Activated naive CD8-positive, alpha-beta T cell treated with anti-CD3 and anti-CD28 coated beads, Interleukin-2, amount 10 ng/mL, durations not matched to agents 7 days and 5 days (primary cell): ENCODE measurements around the gene SPDEF. TPM values are rescaled to one million over a fixed set of nuclear protein-coding genes. Genes with fewer than 3 reads are reported as not detected.

ENCODE experiments used
- ATAC-seq: fragments of 150-1000 bp; cut with Tn5 transposase; one replicate; pipeline ENCODE4 v1.10.0; 2021; ENCODE audit warnings: low read depth, moderate library complexity
- POLR2A ChIA-PET: fragments of 350-600 bp; sonication (Branson Sonifier 250); formaldehyde crosslinking; loops from one replicate; lab custom pipeline; 2021; ENCODE audit warnings: antibody characterized with exemption; lab: Charles Lee
- DNase-seq: peaks from one replicate; pipeline ENCODE4 v3.0.0; 2021
- H3K27ac Mint-ChIP-seq: one replicate; pipeline ENCODE4 v1.8.0; 2022; ENCODE audit warnings: mild to moderate bottlenecking, mixed read lengths
- H3K27me3 Mint-ChIP-seq: one replicate; pipeline ENCODE4 v1.8.0; 2022; ENCODE audit warnings: mild to moderate bottlenecking, moderate library complexity, mixed read lengths
- H3K36me3 Mint-ChIP-seq: one replicate; pipeline ENCODE4 v1.8.0; 2021; ENCODE audit warnings: mild to moderate bottlenecking, mixed read lengths
- H3K4me1 Mint-ChIP-seq: one replicate; pipeline ENCODE4 v1.8.0; 2021; ENCODE audit warnings: mixed read lengths
- H3K4me3 Mint-ChIP-seq: one replicate; pipeline ENCODE4 v1.8.0; 2022; ENCODE audit warnings: mild to moderate bottlenecking, moderate library complexity, mixed read lengths
- H3K9me3 Mint-ChIP-seq: one replicate; pipeline ENCODE4 v1.8.0; 2021; ENCODE audit warnings: mixed read lengths
- total RNA-seq, 2 experiments: library from RNA; stranded (reverse); gene quantifications; one replicate each; pipeline ENCODE4 v1.2.3, GENCODE V29; 2021

Gene SPDEF
- total RNA-seq, 2 experiments from 2014 or later = not detected

- Mint-ChIP-seq H3K4me1 (peaks cover 8% of the 10 kb centered on the region), H3K9me3 (no peaks in the 10 kb centered on the region), H3K4me3 (no peak overlapping the region), H3K27ac (peak overlapping the region; percentile 22), H3K36me3 (no peaks in the 10 kb centered on the region), H3K27me3 (no peaks in the 10 kb centered on the region)
- no peak for DNase-seq
- no peak for ATAC-seq
- POLR2A ChIA-PET = no interaction called here
Measured at GRCh38 chr6:34576286-34576955, 20.3 kb upstream of the SPDEF start.

- DNase-seq (no peak), ATAC-seq (no peak)
- peaks cover 8% of the 10 kb centered on the region for H3K4me1 Mint-ChIP-seq
- H3K9me3 Mint-ChIP-seq = no peaks in the 10 kb centered on the region
- no peak overlapping the region for H3K27ac Mint-ChIP-seq
- POLR2A ChIA-PET = no interaction called here
- H3K27me3 Mint-ChIP-seq = no peaks in the 10 kb centered on the region
- no peak overlapping the region for H3K4me3 Mint-ChIP-seq
- H3K36me3 Mint-ChIP-seq = no peaks in the 10 kb centered on the region
Measured at GRCh38 chr6:34575326-34575725, 19.2 kb upstream of the SPDEF start.

GRCh38 chr6:34574647-34575293 is 18.6 kb upstream of the SPDEF start:
- ATAC-seq = no peak
- POLR2A ChIA-PET = no interaction called here
- H3K36me3 Mint-ChIP-seq = no peaks in the 10 kb centered on the region
- no peak overlapping the region for H3K4me3 Mint-ChIP-seq
- no peak overlapping the region for H3K27ac Mint-ChIP-seq
- DNase-seq = no peak
- H3K27me3 Mint-ChIP-seq = no peaks in the 10 kb centered on the region
- H3K9me3 Mint-ChIP-seq = no peaks in the 10 kb centered on the region
- H3K4me1 Mint-ChIP-seq = peaks cover 8% of the 10 kb centered on the region

GRCh38 chr6:34573567-34574183 is 17.5 kb upstream of the SPDEF start:
- Mint-ChIP-seq H3K4me1 (peaks cover 8% of the 10 kb centered on the region), H3K4me3 (no peak overlapping the region), H3K9me3 (no peaks in the 10 kb centered on the region), H3K27me3 (no peaks in the 10 kb centered on the region), H3K27ac (no peak overlapping the region), H3K36me3 (no peaks in the 10 kb centered on the region)
- ATAC-seq = no peak
- POLR2A ChIA-PET = no interaction called here
- DNase-seq = no peak

- H3K27ac Mint-ChIP-seq = no peak overlapping the region
- ATAC-seq = no peak
- POLR2A ChIA-PET = no interaction called here
- H3K36me3 Mint-ChIP-seq = no peaks in the 10 kb centered on the region
- H3K4me3 Mint-ChIP-seq = no peak overlapping the region
- DNase-seq = no peak
- peaks cover 8% of the 10 kb centered on the region for H3K4me1 Mint-ChIP-seq
- H3K27me3 Mint-ChIP-seq = no peaks in the 10 kb centered on the region
- no peaks in the 10 kb centered on the region for H3K9me3 Mint-ChIP-seq
Measured at GRCh38 chr6:34572585-34572984, 16.5 kb upstream of the SPDEF start.

GRCh38 chr6:34572021-34572420 is 15.9 kb upstream of the SPDEF start:
- Mint-ChIP-seq H3K4me3 (no peak overlapping the region), H3K36me3 (no peaks in the 10 kb centered on the region), H3K4me1 (peaks cover 8% of the 10 kb centered on the region), H3K9me3 (no peaks in the 10 kb centered on the region), H3K27ac (no peak overlapping the region), H3K27me3 (no peaks in the 10 kb centered on the region)
- POLR2A ChIA-PET = no interaction called here
- ATAC-seq = no peak
- DNase-seq = no peak

- DNase-seq (no peak), ATAC-seq (no peak)
- H3K4me1 Mint-ChIP-seq = peaks cover 5% of the 10 kb centered on the region
- POLR2A ChIA-PET = interaction anchor here (0.6 to 0.7 kb wide), 3 partner anchors 31 to 1775 kb away, joined by 3 read pairs; no protein-coding TSS in a partner anchor
- no peaks in the 10 kb centered on the region for H3K9me3 Mint-ChIP-seq
- H3K27me3 Mint-ChIP-seq = no peaks in the 10 kb centered on the region
- no peaks in the 10 kb centered on the region for H3K36me3 Mint-ChIP-seq
- H3K27ac Mint-ChIP-seq = no peak overlapping the region
- H3K4me3 Mint-ChIP-seq = no peak overlapping the region
Measured at GRCh38 chr6:34571388-34571787, 15.3 kb upstream of the SPDEF start.

- DNase-seq (no peak), ATAC-seq (no peak)
- H3K9me3 Mint-ChIP-seq = no peaks in the 10 kb centered on the region
- no peaks in the 10 kb centered on the region for H3K4me1 Mint-ChIP-seq
- H3K27ac Mint-ChIP-seq = no peak overlapping the region
- H3K27me3 Mint-ChIP-seq = no peaks in the 10 kb centered on the region
- H3K36me3 Mint-ChIP-seq = no peaks in the 10 kb centered on the region
- POLR2A ChIA-PET = interaction anchor here (0.6 kb wide), 2 partner anchors 63 to 795 kb away, joined by 3 read pairs; no protein-coding TSS in a partner anchor
- H3K4me3 Mint-ChIP-seq = no peak overlapping the region
Measured at GRCh38 chr6:34570066-34570833, 14.1 kb upstream of the SPDEF start.

- H3K4me3 Mint-ChIP-seq = no peak overlapping the region
- no peaks in the 10 kb centered on the region for H3K27me3 Mint-ChIP-seq
- no peaks in the 10 kb centered on the region for H3K9me3 Mint-ChIP-seq
- POLR2A ChIA-PET = no interaction called here
- DNase-seq (no peak), ATAC-seq (no peak)
- no peaks in the 10 kb centered on the region for H3K36me3 Mint-ChIP-seq
- H3K27ac Mint-ChIP-seq = no peak overlapping the region
- H3K4me1 Mint-ChIP-seq = no peaks in the 10 kb centered on the region
Measured at GRCh38 chr6:34569361-34569973, 13.3 kb upstream of the SPDEF start.

- no peaks in the 10 kb centered on the region for H3K36me3 Mint-ChIP-seq
- ATAC-seq = no peak
- no peak overlapping the region for H3K27ac Mint-ChIP-seq
- H3K27me3 Mint-ChIP-seq = no peaks in the 10 kb centered on the region
- no peak for DNase-seq
- no peaks in the 10 kb centered on the region for H3K4me1 Mint-ChIP-seq
- no peak overlapping the region for H3K4me3 Mint-ChIP-seq
- POLR2A ChIA-PET = interaction anchor here (0.6 kb wide), 1 partner anchor 74 kb away, joined by 3 read pairs; no protein-coding TSS in a partner anchor
- H3K9me3 Mint-ChIP-seq = no peaks in the 10 kb centered on the region
Measured at GRCh38 chr6:34568341-34569201, 12.4 kb upstream of the SPDEF start.

GRCh38 chr6:34566830-34567546 is 10.9 kb upstream of the SPDEF start:
- DNase-seq (no peak), ATAC-seq (no peak)
- no peaks in the 10 kb centered on the region for H3K9me3 Mint-ChIP-seq
- no peaks in the 10 kb centered on the region for H3K27me3 Mint-ChIP-seq
- H3K4me1 Mint-ChIP-seq = no peaks in the 10 kb centered on the region
- no peak overlapping the region for H3K4me3 Mint-ChIP-seq
- H3K27ac Mint-ChIP-seq = no peak overlapping the region
- H3K36me3 Mint-ChIP-seq = no peaks in the 10 kb centered on the region
- POLR2A ChIA-PET = no interaction called here

GRCh38 chr6:34565722-34566137 is 9.6 kb upstream of the SPDEF start:
- H3K4me3 Mint-ChIP-seq = no peak overlapping the region
- DNase-seq = no peak
- H3K4me1 Mint-ChIP-seq = no peaks in the 10 kb centered on the region
- H3K9me3 Mint-ChIP-seq = no peaks in the 10 kb centered on the region
- H3K27ac Mint-ChIP-seq = no peak overlapping the region
- no peak for ATAC-seq
- no peaks in the 10 kb centered on the region for H3K27me3 Mint-ChIP-seq
- POLR2A ChIA-PET = no interaction called here
- H3K36me3 Mint-ChIP-seq = no peaks in the 10 kb centered on the region
